Measurements from ENCODE around the gene PSG1.
"Not testable (repeated sequence)": the region's sequence is repeated elsewhere in the genome, so short reads cannot be mapped to it uniquely, and the experiment has no call there.

PSG1 gene

GRCh38 chr19:42881279-42881678, 1.8 kb upstream of the PSG1 start:
- H3K4me1 ChIP-seq (ENCODE audit: control insufficient read depth, insufficient read depth, low read length); H3K9me3 ChIP-seq (ENCODE audit: control insufficient read depth, insufficient read depth, low read depth, low read length); H3K27ac ChIP-seq (ENCODE audit: low read depth, low read length); H3K36me3 ChIP-seq (ENCODE audit: control insufficient read depth, insufficient read depth, low read length); H3K27me3 ChIP-seq (ENCODE audit: control insufficient read depth, insufficient read depth, low read length); H3K4me3 ChIP-seq (ENCODE audit: low read depth, low read length); H3K9ac ChIP-seq (ENCODE audit: low read length): not testable (repeated sequence)

- H3K27me3 ChIP-seq (ENCODE audit: control insufficient read depth, insufficient read depth, low read length); H3K4me3 ChIP-seq (ENCODE audit: low read depth, low read length); H3K9ac ChIP-seq (ENCODE audit: low read length); H3K4me1 ChIP-seq (ENCODE audit: control insufficient read depth, insufficient read depth, low read length); H3K9me3 ChIP-seq (ENCODE audit: control insufficient read depth, insufficient read depth, low read depth, low read length); H3K36me3 ChIP-seq (ENCODE audit: control insufficient read depth, insufficient read depth, low read length); H3K27ac ChIP-seq (ENCODE audit: low read depth, low read length): not testable (repeated sequence)
Measured at GRCh38 chr19:42880621-42881020, 1.1 kb upstream of the PSG1 start.

GRCh38 chr19:42876596-42876995, 2.9 kb downstream of the PSG1 start:
- not testable (repeated sequence) for H3K4me1 ChIP-seq (ENCODE audit: control insufficient read depth, insufficient read depth, low read length); H3K9ac ChIP-seq (ENCODE audit: low read length); H3K4me3 ChIP-seq (ENCODE audit: low read depth, low read length); H3K27ac ChIP-seq (ENCODE audit: low read depth, low read length); H3K36me3 ChIP-seq (ENCODE audit: control insufficient read depth, insufficient read depth, low read length); H3K9me3 ChIP-seq (ENCODE audit: control insufficient read depth, insufficient read depth, low read depth, low read length); H3K27me3 ChIP-seq (ENCODE audit: control insufficient read depth, insufficient read depth, low read length)

- H3K27ac ChIP-seq (ENCODE audit: low read depth, low read length); H3K9me3 ChIP-seq (ENCODE audit: control insufficient read depth, insufficient read depth, low read depth, low read length); H3K9ac ChIP-seq (ENCODE audit: low read length): not testable (repeated sequence)
Measured at GRCh38 chr19:42875881-42876280, 3.6 kb downstream of the PSG1 start.

DNA sequence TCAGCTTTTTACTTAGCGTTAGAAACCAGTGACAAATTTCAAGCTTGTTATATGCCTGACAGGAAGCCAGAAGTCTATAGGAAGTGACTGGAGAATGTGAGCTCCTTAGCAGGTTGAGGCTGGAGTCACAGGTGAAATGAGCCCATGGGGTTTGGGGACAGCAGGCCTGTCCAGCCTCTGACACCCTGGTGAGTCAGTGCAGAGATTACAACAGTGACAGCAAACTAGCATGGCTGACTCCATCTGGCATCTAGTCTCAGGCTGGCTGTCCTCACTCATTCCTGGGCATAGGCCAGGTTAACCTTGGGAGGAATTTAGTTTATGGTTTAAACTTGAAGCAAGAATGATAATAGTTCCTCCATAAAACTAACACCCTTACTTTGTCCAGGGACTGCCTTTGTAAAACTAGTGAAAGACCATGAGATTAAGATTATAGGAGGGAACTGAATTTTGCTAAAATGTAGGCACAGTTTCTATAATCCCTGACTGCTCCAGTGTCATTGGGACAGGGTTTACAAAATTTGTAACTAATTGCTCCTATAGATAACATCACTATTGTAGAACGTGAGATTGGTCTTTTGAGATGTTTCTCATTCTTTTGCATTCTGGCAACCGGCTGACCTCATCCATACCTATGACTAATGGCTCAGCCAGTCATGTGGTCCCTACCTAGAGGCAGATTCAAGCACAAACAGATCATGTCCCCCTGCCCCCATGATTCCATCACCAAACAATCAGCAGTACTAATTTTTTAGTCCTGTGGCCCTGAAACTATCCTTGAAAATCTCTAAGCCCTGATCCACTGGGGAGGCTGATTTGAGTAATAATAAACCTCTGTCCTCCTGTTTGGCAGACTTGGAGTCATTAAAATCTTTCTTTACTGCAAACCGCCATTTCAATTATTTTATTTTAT, 4.4 kb downstream of the PSG1 start:
- H3K9me3 ChIP-seq (ENCODE audit: control insufficient read depth, insufficient read depth, low read depth, low read length); H3K9ac ChIP-seq (ENCODE audit: low read length); H3K36me3 ChIP-seq (ENCODE audit: control insufficient read depth, insufficient read depth, low read length); H3K27ac ChIP-seq (ENCODE audit: low read depth, low read length); H3K4me1 ChIP-seq (ENCODE audit: control insufficient read depth, insufficient read depth, low read length); H3K4me3 ChIP-seq (ENCODE audit: low read depth, low read length); H3K27me3 ChIP-seq (ENCODE audit: control insufficient read depth, insufficient read depth, low read length): not testable (repeated sequence)

More at GRCh38 chr19:42875881-42876280, 3.6 kb downstream of the PSG1 start:
- not testable (repeated sequence) for H3K4me3 ChIP-seq (ENCODE audit: low read depth, low read length); H3K4me1 ChIP-seq (ENCODE audit: control insufficient read depth, insufficient read depth, low read length); H3K36me3 ChIP-seq (ENCODE audit: control insufficient read depth, insufficient read depth, low read length); H3K27me3 ChIP-seq (ENCODE audit: control insufficient read depth, insufficient read depth, low read length)

- H3K27me3 ChIP-seq (ENCODE audit: control insufficient read depth, insufficient read depth, low read length); H3K27ac ChIP-seq (ENCODE audit: low read depth, low read length); H3K9ac ChIP-seq (ENCODE audit: low read length); H3K36me3 ChIP-seq (ENCODE audit: control insufficient read depth, insufficient read depth, low read length); H3K4me3 ChIP-seq (ENCODE audit: low read depth, low read length); H3K4me1 ChIP-seq (ENCODE audit: control insufficient read depth, insufficient read depth, low read length); H3K9me3 ChIP-seq (ENCODE audit: control insufficient read depth, insufficient read depth, low read depth, low read length): not testable (repeated sequence)
Measured at GRCh38 chr19:42874136-42874535, 5.4 kb downstream of the PSG1 start.

GRCh38 chr19:42872608-42873007, 6.9 kb downstream of the PSG1 start:
- Histone ChIP-seq H3K27ac (ENCODE audit: low read depth, low read length) (no peak overlapping the region), H3K36me3 (ENCODE audit: control insufficient read depth, insufficient read depth, low read length) (no peaks in the 10 kb centered on the region), H3K4me3 (ENCODE audit: low read depth, low read length) (no peak overlapping the region), H3K4me1 (ENCODE audit: control insufficient read depth, insufficient read depth, low read length) (no peaks in the 10 kb centered on the region), H3K9ac (ENCODE audit: low read length) (no peak overlapping the region), H3K27me3 (ENCODE audit: control insufficient read depth, insufficient read depth, low read length) (no peaks in the 10 kb centered on the region), H3K9me3 (ENCODE audit: control insufficient read depth, insufficient read depth, low read depth, low read length) (peaks cover 8% of the 10 kb centered on the region; the same call in 1 of the 2 replicates)

- Histone ChIP-seq H3K27ac (ENCODE audit: low read depth, low read length) (no peak overlapping the region), H3K9ac (ENCODE audit: low read length) (no peak overlapping the region), H3K4me1 (ENCODE audit: control insufficient read depth, insufficient read depth, low read length) (no peaks in the 10 kb centered on the region), H3K27me3 (ENCODE audit: control insufficient read depth, insufficient read depth, low read length) (no peaks in the 10 kb centered on the region), H3K36me3 (ENCODE audit: control insufficient read depth, insufficient read depth, low read length) (no peaks in the 10 kb centered on the region), H3K9me3 (ENCODE audit: control insufficient read depth, insufficient read depth, low read depth, low read length) (peaks cover 6% of the 10 kb centered on the region; the same call in 1 of the 2 replicates), H3K4me3 (ENCODE audit: low read depth, low read length) (no peak overlapping the region)
Measured at GRCh38 chr19:42857544-42857867, 22.0 kb downstream of the PSG1 start.

DNA sequence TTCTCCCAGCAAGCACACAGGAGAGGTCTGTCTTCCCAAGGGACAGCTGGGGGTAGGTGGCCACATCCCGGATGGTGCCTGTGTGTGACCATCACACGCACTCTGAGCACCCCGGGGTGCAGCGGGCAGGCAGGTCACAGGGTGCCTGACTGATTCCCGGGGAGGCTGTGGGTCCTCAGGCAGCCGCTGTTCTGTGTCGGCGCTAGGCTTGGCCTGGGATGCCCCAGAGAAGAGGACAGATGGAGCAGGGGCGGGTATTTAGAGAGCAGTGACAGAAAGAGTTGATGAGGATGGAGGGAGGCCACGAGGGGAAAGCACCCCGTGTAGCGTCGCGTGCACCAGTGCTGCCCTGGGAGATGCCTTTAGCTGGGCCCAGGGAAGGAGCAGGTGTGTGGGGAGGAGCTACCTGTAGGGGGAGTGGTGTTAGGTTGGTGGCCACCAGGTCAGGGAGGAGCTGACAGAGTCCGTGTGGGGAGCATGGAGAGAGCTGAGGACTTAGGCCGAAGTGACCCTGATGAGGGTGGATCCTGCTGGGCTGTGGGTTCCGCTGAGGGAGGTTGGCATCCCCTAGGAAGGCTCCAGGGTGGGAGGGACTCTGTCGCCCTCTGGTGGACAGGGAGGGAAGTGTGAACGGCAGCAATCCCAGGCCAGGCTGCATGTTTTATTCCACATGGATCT, 22.5 kb downstream of the PSG1 start:
- H3K4me1 ChIP-seq (ENCODE audit: control insufficient read depth, insufficient read depth, low read length); H3K9ac ChIP-seq (ENCODE audit: low read length); H3K36me3 ChIP-seq (ENCODE audit: control insufficient read depth, insufficient read depth, low read length); H3K27me3 ChIP-seq (ENCODE audit: control insufficient read depth, insufficient read depth, low read length); H3K9me3 ChIP-seq (ENCODE audit: control insufficient read depth, insufficient read depth, low read depth, low read length); H3K4me3 ChIP-seq (ENCODE audit: low read depth, low read length); H3K27ac ChIP-seq (ENCODE audit: low read depth, low read length): not testable (repeated sequence)

DNA sequence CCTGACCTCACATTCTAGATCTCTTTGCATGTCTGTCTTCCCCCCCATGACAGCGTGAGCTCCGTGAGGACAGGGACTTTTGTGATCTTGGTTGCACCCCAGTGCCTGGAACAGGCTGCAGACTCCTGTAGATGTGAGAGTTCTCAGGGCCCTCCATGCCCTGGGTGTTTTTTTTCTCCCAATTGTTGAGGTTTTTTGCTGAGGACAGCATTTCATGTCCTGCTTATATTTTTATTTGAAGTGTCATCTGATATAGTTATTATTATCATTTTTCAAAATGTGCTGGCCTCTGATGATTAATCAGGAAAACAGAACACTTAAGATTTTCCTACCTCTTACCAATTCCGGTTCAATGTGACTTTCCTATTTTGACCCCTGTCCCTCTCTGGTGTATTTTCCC, 24.8 kb downstream of the PSG1 start:
- H3K9ac ChIP-seq (ENCODE audit: low read length); H3K36me3 ChIP-seq (ENCODE audit: control insufficient read depth, insufficient read depth, low read length); H3K27me3 ChIP-seq (ENCODE audit: control insufficient read depth, insufficient read depth, low read length); H3K27ac ChIP-seq (ENCODE audit: low read depth, low read length); H3K4me1 ChIP-seq (ENCODE audit: control insufficient read depth, insufficient read depth, low read length); H3K4me3 ChIP-seq (ENCODE audit: low read depth, low read length): not testable (repeated sequence)
- peaks cover 12% of the 10 kb centered on the region; the same call in 1 of the 2 replicates for H3K9me3 ChIP-seq (ENCODE audit: control insufficient read depth, insufficient read depth, low read depth, low read length)

DNA sequence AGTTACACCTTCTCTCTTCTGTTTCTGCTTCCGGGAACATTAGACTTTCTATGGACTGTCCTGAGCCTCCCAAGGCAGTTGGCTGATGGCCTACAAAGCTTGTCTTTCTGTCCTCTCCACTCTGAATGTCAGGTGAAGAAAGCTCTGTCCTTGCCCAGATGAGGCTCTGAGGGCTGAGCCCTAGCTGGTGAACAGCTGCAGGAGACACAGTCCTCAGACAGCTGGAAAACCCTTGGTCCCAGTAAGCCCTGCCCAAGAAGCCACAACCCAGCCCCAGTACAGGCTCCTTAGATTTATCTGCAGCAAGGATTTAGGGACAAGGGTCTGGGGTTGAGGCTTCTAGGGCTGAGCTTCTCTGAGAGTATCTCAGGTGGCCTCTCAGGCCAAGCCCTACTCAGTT, 26.3 kb downstream of the PSG1 start:
- H3K9me3 ChIP-seq (ENCODE audit: control insufficient read depth, insufficient read depth, low read depth, low read length) = peaks cover 12% of the 10 kb centered on the region; the same call in 1 of the 2 replicates

More for the DNA sequence above, 26.3 kb downstream of the PSG1 start:
- not testable (repeated sequence) for H3K27ac ChIP-seq (ENCODE audit: low read depth, low read length); H3K4me3 ChIP-seq (ENCODE audit: low read depth, low read length); H3K4me1 ChIP-seq (ENCODE audit: control insufficient read depth, insufficient read depth, low read length); H3K27me3 ChIP-seq (ENCODE audit: control insufficient read depth, insufficient read depth, low read length); H3K36me3 ChIP-seq (ENCODE audit: control insufficient read depth, insufficient read depth, low read length); H3K9ac ChIP-seq (ENCODE audit: low read length)

All from HUES6 (cell line).